ENCODE results near the gene PASK.

PASK gene

DNA sequence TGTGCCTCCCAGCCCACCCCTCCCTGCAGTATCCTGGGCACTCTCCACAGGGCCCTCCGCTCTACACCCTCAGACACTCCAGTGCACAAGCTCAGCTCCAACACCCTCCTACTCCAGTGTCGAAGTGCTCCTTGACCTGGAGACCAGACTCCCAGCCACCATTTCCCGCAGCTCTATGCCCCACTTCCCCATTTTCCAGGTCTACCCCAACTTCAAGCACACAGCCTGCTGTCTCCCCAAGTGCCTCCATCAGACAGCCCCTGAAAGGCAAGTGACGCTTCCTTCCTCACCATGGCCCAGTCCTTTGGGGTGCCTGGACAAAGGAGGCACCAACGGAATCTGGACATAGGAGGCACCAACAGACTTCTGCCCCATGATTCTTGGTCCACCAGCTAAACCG lies 7.2 kb downstream of the PASK start:
- TF ChIP-seq, protein P1, sequence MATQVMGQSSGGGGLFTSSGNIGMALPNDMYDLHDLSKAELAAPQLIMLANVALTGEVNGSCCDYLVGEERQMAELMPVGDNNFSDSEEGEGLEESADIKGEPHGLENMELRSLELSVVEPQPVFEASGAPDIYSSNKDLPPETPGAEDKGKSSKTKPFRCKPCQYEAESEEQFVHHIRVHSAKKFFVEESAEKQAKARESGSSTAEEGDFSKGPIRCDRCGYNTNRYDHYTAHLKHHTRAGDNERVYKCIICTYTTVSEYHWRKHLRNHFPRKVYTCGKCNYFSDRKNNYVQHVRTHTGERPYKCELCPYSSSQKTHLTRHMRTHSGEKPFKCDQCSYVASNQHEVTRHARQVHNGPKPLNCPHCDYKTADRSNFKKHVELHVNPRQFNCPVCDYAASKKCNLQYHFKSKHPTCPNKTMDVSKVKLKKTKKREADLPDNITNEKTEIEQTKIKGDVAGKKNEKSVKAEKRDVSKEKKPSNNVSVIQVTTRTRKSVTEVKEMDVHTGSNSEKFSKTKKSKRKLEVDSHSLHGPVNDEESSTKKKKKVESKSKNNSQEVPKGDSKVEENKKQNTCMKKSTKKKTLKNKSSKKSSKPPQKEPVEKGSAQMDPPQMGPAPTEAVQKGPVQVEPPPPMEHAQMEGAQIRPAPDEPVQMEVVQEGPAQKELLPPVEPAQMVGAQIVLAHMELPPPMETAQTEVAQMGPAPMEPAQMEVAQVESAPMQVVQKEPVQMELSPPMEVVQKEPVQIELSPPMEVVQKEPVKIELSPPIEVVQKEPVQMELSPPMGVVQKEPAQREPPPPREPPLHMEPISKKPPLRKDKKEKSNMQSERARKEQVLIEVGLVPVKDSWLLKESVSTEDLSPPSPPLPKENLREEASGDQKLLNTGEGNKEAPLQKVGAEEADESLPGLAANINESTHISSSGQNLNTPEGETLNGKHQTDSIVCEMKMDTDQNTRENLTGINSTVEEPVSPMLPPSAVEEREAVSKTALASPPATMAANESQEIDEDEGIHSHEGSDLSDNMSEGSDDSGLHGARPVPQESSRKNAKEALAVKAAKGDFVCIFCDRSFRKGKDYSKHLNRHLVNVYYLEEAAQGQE (IDR thresholded peaks at IDR 0.05; ENCODE audit: low read depth) = no peak
- TF ChIP-seq NFIC (IDR thresholded peaks at IDR 0.05) = no peak
- TF ChIP-seq, protein P2, sequence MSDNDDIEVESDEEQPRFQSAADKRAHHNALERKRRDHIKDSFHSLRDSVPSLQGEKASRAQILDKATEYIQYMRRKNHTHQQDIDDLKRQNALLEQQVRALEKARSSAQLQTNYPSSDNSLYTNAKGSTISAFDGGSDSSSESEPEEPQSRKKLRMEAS (IDR thresholded peaks at IDR 0.05) = no peak
- TF ChIP-seq, protein P3, sequence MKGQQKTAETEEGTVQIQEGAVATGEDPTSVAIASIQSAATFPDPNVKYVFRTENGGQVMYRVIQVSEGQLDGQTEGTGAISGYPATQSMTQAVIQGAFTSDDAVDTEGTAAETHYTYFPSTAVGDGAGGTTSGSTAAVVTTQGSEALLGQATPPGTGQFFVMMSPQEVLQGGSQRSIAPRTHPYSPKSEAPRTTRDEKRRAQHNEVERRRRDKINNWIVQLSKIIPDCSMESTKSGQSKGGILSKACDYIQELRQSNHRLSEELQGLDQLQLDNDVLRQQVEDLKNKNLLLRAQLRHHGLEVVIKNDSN (IDR thresholded peaks at IDR 0.05) = no peak
- no peak for TF ChIP-seq FOXM1 (IDR thresholded peaks at IDR 0.05; ENCODE audit: borderline replicate concordance, low read depth)
- no peak for TF ChIP-seq EP300 (IDR thresholded peaks at IDR 0.05; ENCODE audit: borderline replicate concordance)
- TF ChIP-seq RAD21 (IDR thresholded peaks at IDR 0.05; ENCODE audit: low read depth) = no peak
- no peak for TF ChIP-seq TEAD4 (IDR thresholded peaks at IDR 0.05)
- TF ChIP-seq ZBTB7A (IDR thresholded peaks at IDR 0.05; ENCODE audit: low read depth) = no peak
- TF ChIP-seq CREB1 (IDR thresholded peaks at IDR 0.05; ENCODE audit: low read depth) = no peak
- TF ChIP-seq CEBPB (IDR thresholded peaks at IDR 0.05) = no peak
- no peak for TF ChIP-seq EGR1 (IDR thresholded peaks at IDR 0.05)
- TF ChIP-seq TAF1 (IDR thresholded peaks at IDR 0.05; ENCODE audit: low read depth) = no peak
- TF ChIP-seq YY1 (IDR thresholded peaks at IDR 0.05; ENCODE audit: low read depth) = no peak
- no peak for TF ChIP-seq TCF12 (IDR thresholded peaks at IDR 0.05; ENCODE audit: low read depth)

DNA sequence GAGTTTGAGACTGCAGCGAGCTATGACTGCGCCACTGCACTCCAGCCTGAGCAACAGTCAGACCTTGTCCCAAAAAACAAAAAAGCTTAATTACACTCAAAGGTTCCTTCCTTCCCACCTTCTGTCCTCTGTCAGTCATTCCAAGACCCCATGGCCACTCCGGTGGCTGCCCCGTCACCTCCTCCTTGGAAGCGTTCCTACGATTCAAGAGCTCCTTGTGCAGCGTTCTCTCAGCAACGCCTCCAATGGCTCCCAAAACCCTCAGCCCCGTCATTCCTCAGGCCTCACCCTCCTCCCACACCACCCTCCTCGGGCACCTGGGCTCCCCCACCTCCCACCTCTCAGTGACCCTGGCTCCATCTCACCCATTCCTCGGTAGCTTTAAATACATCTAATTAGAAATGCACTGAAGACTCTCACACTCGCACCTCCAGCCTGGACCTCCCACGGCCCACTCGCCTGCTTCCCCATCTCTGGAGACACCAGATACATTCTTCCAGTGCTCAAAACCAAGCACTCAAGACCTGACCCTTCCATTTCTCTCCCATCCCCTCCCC lies 8.0 kb downstream of the PASK start:
- no peak for TF ChIP-seq ZBTB7A (IDR thresholded peaks at IDR 0.05; ENCODE audit: low read depth)
- no peak for TF ChIP-seq TEAD4 (IDR thresholded peaks at IDR 0.05)
- no peak for TF ChIP-seq TAF1 (IDR thresholded peaks at IDR 0.05; ENCODE audit: low read depth)
- TF ChIP-seq CEBPB (IDR thresholded peaks at IDR 0.05) = no peak

DNA sequence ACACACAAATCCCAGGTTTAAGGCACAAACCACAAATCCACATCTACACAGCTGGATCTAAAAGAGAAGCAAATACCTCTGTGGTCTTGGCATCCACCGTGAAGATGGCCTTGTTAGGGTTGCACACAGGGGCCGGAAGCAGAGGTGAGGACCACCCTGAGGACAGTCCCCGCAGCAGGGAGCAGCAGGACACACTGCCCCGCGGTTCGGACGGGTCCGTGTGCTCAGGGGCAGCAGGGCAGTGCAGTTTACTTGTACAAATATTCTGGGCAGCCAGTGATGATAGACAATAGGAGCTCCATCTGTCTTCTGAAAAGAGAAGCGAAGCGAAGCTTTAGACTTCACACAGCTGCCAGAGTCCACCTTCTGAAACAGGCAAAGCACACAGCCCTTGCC lies 8.8 kb downstream of the PASK start:
- no peak for TF ChIP-seq TCF12 (IDR thresholded peaks at IDR 0.05; ENCODE audit: low read depth)
- TF ChIP-seq YY1 (IDR thresholded peaks at IDR 0.05; ENCODE audit: low read depth) = no peak
- TF ChIP-seq NFIC (IDR thresholded peaks at IDR 0.05) = no peak
- TF ChIP-seq, protein P1 (IDR thresholded peaks at IDR 0.05; ENCODE audit: low read depth) = no peak
- TF ChIP-seq EP300 (IDR thresholded peaks at IDR 0.05; ENCODE audit: borderline replicate concordance) = no peak
- no peak for TF ChIP-seq FOXM1 (IDR thresholded peaks at IDR 0.05; ENCODE audit: borderline replicate concordance, low read depth)
- no peak for TF ChIP-seq EGR1 (IDR thresholded peaks at IDR 0.05)
- TF ChIP-seq TAF1 (IDR thresholded peaks at IDR 0.05; ENCODE audit: low read depth) = no peak
- no peak for TF ChIP-seq CREB1 (IDR thresholded peaks at IDR 0.05; ENCODE audit: low read depth)
- no peak for TF ChIP-seq ZBTB7A (IDR thresholded peaks at IDR 0.05; ENCODE audit: low read depth)
- no peak for TF ChIP-seq CEBPB (IDR thresholded peaks at IDR 0.05)
- TF ChIP-seq TEAD4 (IDR thresholded peaks at IDR 0.05) = no peak
- TF ChIP-seq RAD21 (IDR thresholded peaks at IDR 0.05; ENCODE audit: low read depth) = no peak
- TF ChIP-seq, protein P2 (IDR thresholded peaks at IDR 0.05) = no peak
- TF ChIP-seq, protein P3 (IDR thresholded peaks at IDR 0.05) = no peak

DNA sequence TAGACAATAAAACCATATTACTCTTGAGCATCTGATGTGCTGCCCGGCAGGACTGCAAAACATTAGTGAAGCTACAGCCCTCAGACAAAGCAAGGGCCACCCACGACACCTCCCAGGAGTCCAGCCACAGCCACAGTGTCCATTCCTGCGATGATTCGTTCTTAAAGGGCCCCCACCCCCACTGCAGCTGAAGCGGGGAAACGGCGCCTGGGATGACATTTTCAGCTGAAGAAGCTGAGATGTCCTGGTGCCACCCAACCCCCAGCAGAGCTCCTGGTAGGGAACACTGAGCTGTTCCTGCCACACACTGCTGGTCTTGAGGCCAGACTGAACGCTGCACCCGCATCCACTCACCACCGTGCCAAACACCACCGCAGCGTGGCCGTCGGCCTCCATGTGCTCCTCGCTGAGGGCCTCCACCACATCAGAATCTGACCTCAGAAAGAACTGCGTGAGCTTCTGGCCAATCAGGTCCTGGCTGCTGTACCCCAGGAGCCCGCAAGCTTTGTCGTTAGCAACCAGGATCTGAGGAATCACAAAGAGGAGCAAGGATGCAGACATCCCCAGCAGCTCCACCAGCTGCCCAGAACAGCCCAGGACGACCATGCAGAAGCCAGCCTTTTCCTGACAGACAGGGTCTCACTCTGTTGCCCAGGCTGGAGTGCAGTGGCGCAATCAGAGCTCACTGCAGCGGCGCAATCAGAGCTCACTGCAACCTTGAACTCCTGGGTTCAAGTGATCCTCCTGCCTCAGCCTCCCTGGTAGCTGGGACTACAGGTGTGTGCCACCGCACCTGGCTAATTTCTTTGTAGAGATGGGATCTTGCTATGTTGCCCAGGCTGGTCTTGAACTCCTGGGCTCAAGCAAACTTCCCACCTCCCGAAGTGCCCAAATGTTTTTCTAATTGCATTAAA lies 9.5 kb downstream of the PASK start:
- no peak for TF ChIP-seq TEAD4 (IDR thresholded peaks at IDR 0.05)
- no peak for TF ChIP-seq TCF12 (IDR thresholded peaks at IDR 0.05; ENCODE audit: low read depth)
- TF ChIP-seq FOXM1 (IDR thresholded peaks at IDR 0.05; ENCODE audit: borderline replicate concordance, low read depth) = no peak
- TF ChIP-seq, protein P3 (IDR thresholded peaks at IDR 0.05) = no peak
- TF ChIP-seq, protein P2 (IDR thresholded peaks at IDR 0.05) = no peak
- TF ChIP-seq TAF1 (IDR thresholded peaks at IDR 0.05; ENCODE audit: low read depth) = no peak
- TF ChIP-seq, protein P1 (IDR thresholded peaks at IDR 0.05; ENCODE audit: low read depth) = no peak
